KBM-7 (cell line): Measurements from ENCODE around the gene GARIN5A.

Experiments used
- DNase-seq: peaks from one replicate; pipeline ENCODE4 v3.0.0-alpha.2; 2015
- in situ Hi-C: fragments of 300-500 bp; cut with MboI; formaldehyde crosslinking; loops from 2 replicates; pipeline ENCODE4 v1.14.3; 2020; ENCODE audit warnings: low sequenced_read_pairs, low pct_unique_long_range_greater_than_20kb, mixed read lengths

The GARIN5A gene

GRCh38 chr19:50510121-50510670 is 33.5 kb upstream of the GARIN5A start:
- no peak for DNase-seq
- in situ Hi-C loops: no loop called here

- in situ Hi-C loops: no loop called here
- DNase-seq: no peak
These were observed 32.7 kb upstream of the GARIN5A start for GRCh38 chr19:50509366-50509765.

- in situ Hi-C loops: no loop called here
- DNase-seq: no peak
These were observed 32.2 kb upstream of the GARIN5A start for GRCh38 chr19:50508843-50509190.

- in situ Hi-C loops: no loop called here
These were observed 30.7 kb upstream of the GARIN5A start for GRCh38 chr19:50507376-50507775.

GRCh38 chr19:50506700-50507099 is 30.1 kb upstream of the GARIN5A start:
- DNase-seq: no peak
- in situ Hi-C loops: no loop called here

More at GRCh38 chr19:50507376-50507775, 30.7 kb upstream of the GARIN5A start:
- DNase-seq: no peak

- DNase-seq: no peak
- in situ Hi-C loops: no loop called here
These were observed 29.4 kb upstream of the GARIN5A start for GRCh38 chr19:50505856-50506611.

- in situ Hi-C loops: no loop called here
- DNase-seq: no peak
These were observed 25.2 kb upstream of the GARIN5A start for GRCh38 chr19:50501568-50502475.

GRCh38 chr19:50501186-50501567 is 24.5 kb upstream of the GARIN5A start:
- DNase-seq: no peak
- in situ Hi-C loops: no loop called here

GRCh38 chr19:50500753-50501151 is 24.1 kb upstream of the GARIN5A start:
- in situ Hi-C loops: no loop called here
- no peak for DNase-seq

GRCh38 chr19:50500060-50500752 is 23.6 kb upstream of the GARIN5A start:
- DNase-seq: no peak
- in situ Hi-C loops: no loop called here

GRCh38 chr19:50498219-50499056 is 21.8 kb upstream of the GARIN5A start:
- no peak for DNase-seq
- in situ Hi-C loops: no loop called here

- in situ Hi-C loops: no loop called here
- no peak for DNase-seq
These were observed 20.4 kb upstream of the GARIN5A start for GRCh38 chr19:50497022-50497405.

- DNase-seq: no peak
- in situ Hi-C loops: no loop called here
These were observed 19.8 kb upstream of the GARIN5A start for GRCh38 chr19:50496189-50497021.

- no peak for DNase-seq
- in situ Hi-C loops: no loop called here
These were observed 18.4 kb upstream of the GARIN5A start for GRCh38 chr19:50495020-50495531.

GRCh38 chr19:50494186-50495019 is 17.8 kb upstream of the GARIN5A start:
- no peak for DNase-seq
- in situ Hi-C loops: no loop called here

- in situ Hi-C loops: no loop called here
- no peak for DNase-seq
These were observed 16.5 kb upstream of the GARIN5A start for GRCh38 chr19:50493171-50493570.
